ENCODE results near the gene TEX12.
"Not testable (repeated sequence)": the region's sequence is repeated elsewhere in the genome, so short reads cannot be mapped to it uniquely, and the experiment has no call there.

The TEX12 gene

GRCh38 chr11:112163875-112164685 lies 3.1 kb upstream of the TEX12 start, which contains the start of gene IL18:
Gene IL18 (minus strand): TSS chr11:112164094. CDS start chr11:112155053, 9,041 bp downstream.
- no peak for DNase-seq (ENCODE audit: low read depth in 2 of 2)

GRCh38 chr11:112165049-112165448 lies 2.1 kb upstream of the TEX12 start:
- DNase-seq (ENCODE audit: low read depth in 2 of 2) = no peak

GRCh38 chr11:112166562-112166961 lies 610 bp upstream of the TEX12 start:
- DNase-seq (ENCODE audit: low read depth in 2 of 2) = no peak

GRCh38 chr11:112172362-112172994 lies 5.3 kb downstream of the TEX12 start:
- DNase-seq (ENCODE audit: low read depth in 2 of 2) = no peak

GRCh38 chr11:112173152-112173551 lies 6.0 kb downstream of the TEX12 start:
- DNase-seq (ENCODE audit: low read depth in 2 of 2) = no peak

- DNase-seq (ENCODE audit: low read depth in 2 of 2) = peak; percentile 9 to 18
These were observed 7.8 kb downstream of the TEX12 start, which contains the start of gene BCO2 for GRCh38 chr11:112174789-112175598. Gene BCO2 (plus strand): TSS chr11:112175512. CDS start chr11:112175602, 90 bp downstream.

- no peak for DNase-seq (ENCODE audit: low read depth in 2 of 2)
These were observed 8.4 kb downstream of the TEX12 start for GRCh38 chr11:112175599-112175952.

GRCh38 chr11:112176077-112176476 lies 8.9 kb downstream of the TEX12 start:
- no peak for DNase-seq (ENCODE audit: low read depth in 2 of 2)

- DNase-seq (ENCODE audit: low read depth in 2 of 2) = no peak
These were observed 10.4 kb downstream of the TEX12 start for GRCh38 chr11:112177589-112177988.

- DNase-seq (ENCODE audit: low read depth in 2 of 2) = no peak
These were observed 11.3 kb downstream of the TEX12 start for GRCh38 chr11:112178428-112178827.

- DNase-seq (ENCODE audit: low read depth in 2 of 2) = no peak
These were observed 11.8 kb downstream of the TEX12 start for GRCh38 chr11:112178936-112179335.

GRCh38 chr11:112179601-112180000 lies 12.4 kb downstream of the TEX12 start:
- DNase-seq (ENCODE audit: low read depth in 2 of 2) = no peak

GRCh38 chr11:112182867-112183266 lies 15.7 kb downstream of the TEX12 start:
- no peak for DNase-seq (ENCODE audit: low read depth in 2 of 2)

GRCh38 chr11:112185883-112186282 lies 18.7 kb downstream of the TEX12 start:
- DNase-seq (ENCODE audit: low read depth in 2 of 2) = no peak

GRCh38 chr11:112186304-112186703 lies 19.1 kb downstream of the TEX12 start:
- DNase-seq (ENCODE audit: low read depth in 2 of 2) = no peak

- not testable (repeated sequence) for DNase-seq (ENCODE audit: low read depth in 2 of 2)
These were observed 27.9 kb downstream of the TEX12 start for GRCh38 chr11:112195113-112195512.

- DNase-seq (ENCODE audit: low read depth in 2 of 2) = no peak
These were observed 28.8 kb downstream of the TEX12 start for GRCh38 chr11:112195951-112196351.

- no peak for DNase-seq (ENCODE audit: low read depth in 2 of 2)
These were observed 29.4 kb downstream of the TEX12 start for GRCh38 chr11:112196519-112197087.

- DNase-seq (ENCODE audit: low read depth in 2 of 2) = not testable (repeated sequence)
These were observed 31.9 kb downstream of the TEX12 start for GRCh38 chr11:112199101-112199500.

- no peak for DNase-seq (ENCODE audit: low read depth in 2 of 2)
These were observed 33.1 kb downstream of the TEX12 start for GRCh38 chr11:112200252-112200651.

- DNase-seq (ENCODE audit: low read depth in 2 of 2) = no peak
These were observed 38.9 kb downstream of the TEX12 start for GRCh38 chr11:112206071-112206470.

GRCh38 chr11:112210890-112211289 lies 43.7 kb downstream of the TEX12 start:
- DNase-seq (ENCODE audit: low read depth in 2 of 2) = no peak

Data from stimulated activated CD8-positive, alpha-beta memory T cell treated with anti-CD3 and anti-CD28 coated beads, Interleukin-15, amount 100 ng/mL, for 48 hours (primary cell).